ENCODE results near the gene NOD2. TPM values are rescaled to one million over a fixed set of nuclear protein-coding genes. Genes with fewer than 3 reads are reported as not detected.

Gene NOD2
- total RNA-seq, 1 donor from 2014 or later, result 5.1 TPM

DNA sequence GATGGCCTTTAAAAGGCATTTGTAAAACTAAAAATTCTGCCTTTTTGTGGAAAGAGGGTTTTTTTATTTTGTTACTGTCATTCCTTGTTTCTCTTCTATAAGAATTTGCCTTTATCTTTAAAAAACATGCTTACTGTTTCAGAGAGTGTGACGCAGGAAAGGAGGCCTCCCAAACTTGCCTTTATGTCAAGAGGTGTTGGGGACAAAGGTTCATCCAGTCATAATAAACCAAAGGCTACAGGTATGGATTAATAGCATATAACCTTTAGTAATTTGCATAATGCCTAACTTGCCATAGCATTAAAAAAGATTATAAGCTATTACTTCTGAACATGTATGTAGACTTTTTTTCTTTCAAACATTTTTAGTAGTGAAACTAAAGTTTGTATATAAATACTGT is 82.6 kb downstream of the NOD2 start:
- intact Hi-C loops (cut with micrococcal nuclease), result no loop called here

DNA sequence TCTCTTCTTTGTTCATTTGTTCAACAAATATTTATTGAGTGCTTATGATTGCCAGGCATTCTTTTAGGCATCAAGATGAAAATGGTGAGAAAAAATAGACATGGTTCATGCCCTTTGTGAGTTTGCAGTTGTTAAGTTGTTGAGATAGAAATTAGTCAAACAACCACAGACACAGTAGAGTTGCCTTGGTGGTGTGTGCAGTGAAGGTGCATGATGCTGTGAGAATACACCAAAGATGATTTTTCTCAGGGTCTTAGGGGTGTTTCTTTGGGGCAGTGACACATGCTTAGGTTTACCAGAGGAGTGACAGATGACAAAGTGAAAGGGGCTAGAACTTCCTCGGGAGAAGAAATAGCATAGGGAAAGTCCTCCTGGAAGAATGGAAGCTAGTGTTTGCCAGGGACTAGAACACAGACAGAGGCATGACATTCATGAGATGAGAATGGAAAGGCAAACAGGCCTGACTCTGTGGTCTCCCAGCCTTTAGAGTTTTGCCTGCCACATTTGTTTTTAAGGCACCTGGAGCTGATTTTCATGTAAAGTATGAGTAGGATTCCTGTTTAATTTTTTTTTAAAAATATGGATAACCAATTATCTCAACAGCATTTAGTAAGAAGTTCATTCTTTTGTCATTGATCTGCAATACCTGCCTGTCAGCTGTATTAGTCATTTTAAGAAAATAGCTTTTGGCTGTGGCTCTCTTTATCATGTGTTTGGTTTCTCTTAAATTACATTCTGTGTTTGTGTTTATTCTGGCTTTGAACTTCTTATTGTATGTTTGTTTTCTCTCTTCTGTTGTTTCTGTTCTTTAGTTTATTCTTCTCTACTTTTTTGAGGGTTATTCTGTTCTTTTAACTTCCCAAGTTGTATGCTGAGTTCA is 85.1 kb downstream of the NOD2 start:
- intact Hi-C loops (cut with micrococcal nuclease), result loop anchor here (2.0 kb wide), 1 partner anchor 14 kb away; no protein-coding TSS in a partner anchor

DNA sequence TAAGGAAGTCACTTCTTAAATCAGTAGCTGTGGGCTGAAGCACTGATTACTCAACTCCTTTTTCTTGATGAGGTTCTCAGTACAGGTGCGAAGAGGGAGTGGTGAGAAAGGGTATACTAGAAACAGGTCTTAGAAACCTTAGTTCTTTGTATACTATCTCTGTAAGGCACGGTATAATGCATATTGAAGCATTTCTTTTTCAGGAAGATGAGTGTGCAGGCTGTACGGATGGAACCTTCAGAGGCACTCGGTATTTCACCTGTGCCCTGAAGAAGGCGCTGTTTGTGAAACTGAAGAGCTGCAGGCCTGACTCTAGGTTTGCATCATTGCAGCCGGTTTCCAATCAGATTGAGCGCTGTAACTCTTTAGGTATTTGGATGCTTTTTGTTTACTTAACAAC is 87.6 kb downstream of the NOD2 start:
- intact Hi-C loops (cut with micrococcal nuclease), result loop anchor here (1.0 kb wide), 1 partner anchor 34 kb away; no protein-coding TSS in a partner anchor

DNA sequence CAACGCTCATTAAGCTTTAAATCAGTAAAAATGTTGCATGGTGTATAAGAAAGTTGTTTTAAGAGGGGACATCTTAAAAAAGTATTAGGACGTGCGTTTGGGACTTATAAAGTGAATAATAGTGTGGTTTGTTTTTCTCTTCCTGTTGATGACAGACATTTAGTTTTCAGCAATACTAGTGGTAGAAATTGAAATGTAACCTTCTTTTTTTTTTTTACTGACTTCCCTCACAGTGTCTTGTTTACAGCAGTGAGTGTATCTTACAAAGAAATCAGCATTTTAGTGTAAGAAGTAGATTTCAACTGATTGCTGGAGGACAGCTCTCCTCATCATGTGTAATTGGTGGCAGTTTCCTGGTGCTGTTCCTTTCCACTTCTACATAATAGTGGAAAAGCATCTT is 88.1 kb downstream of the NOD2 start:
- intact Hi-C loops (cut with micrococcal nuclease), result loop anchor here (1.0 kb wide), 1 partner anchor 34 kb away; no protein-coding TSS in a partner anchor

Other genes with a start within 250 kb of the NOD2 start
- gene NKD1, start 145.2 kb upstream of the NOD2 start, total RNA-seq, result 0.75 and 1.1 TPM in 2 replicates
- 67.4 and 69.7 TPM in 2 replicates for gene SNX20, start 12.3 kb upstream of the NOD2 start, total RNA-seq
- 263 and 268 TPM in 2 replicates for gene CYLD, start 48.5 kb downstream of the NOD2 start, total RNA-seq

Data from T-helper 2 cell treated with Interferon-gamma antibody and Interleukin-4, amounts not matched to agents 100 ng/mL and 5 ng/mL, for 36 hours (primary cell).